K562 (cell line): Measurements from ENCODE around the gene PACSIN1. TPM values are rescaled to one million over a fixed set of nuclear protein-coding genes. Genes with fewer than 3 reads are reported as not detected.

ENCODE experiments used
- ATAC-seq: fragments of 200-7000 bp; cut with Tn5 transposase; 3 replicates; pipeline ENCODE4 v1.9.1; 2020; ENCODE audit warnings: moderate library complexity
- BruUV-seq: library from RNA; stranded (reverse); fragments of 400-500 nt; replicated peaks from 2 replicates; lab custom pipeline; 2021; lab: Mats Ljungman, UMichigan
- CTCF ChIA-PET: fragments of 300-600 bp; formaldehyde crosslinking; extraction: SDS; loops from one replicate; lab custom pipeline; 2021; ENCODE audit warnings: low intra/inter-chr PET ratio; lab: Yijun Ruan, JAX
- POLR2A ChIA-PET: fragments of 300-600, 350-650 bp; sonication (Branson Sonifier 250); formaldehyde crosslinking; extraction: SDS; loops from one replicate; lab custom pipeline; 2021; ENCODE audit warnings: antibody characterized with exemption, inconsistent platforms; lab: Yijun Ruan, JAX
- DNase-seq, 4 experiments: peaks; one replicate each; pipeline versions ENCODE4 v3.0.0 to v3.0.0-alpha.2; 2011 to 2018; ENCODE audit warnings: low spot score in 3 of 4, mixed read lengths in 3 of 4; ENCODE audit errors: extremely low read depth in 1 of 4
- FAIRE-seq: peaks from 2 replicates; lab custom pipeline; 2011; peaks lifted over from hg19 to GRCh38; lab: Jason Lieb, UNC
- H2AFZ ChIP-seq: 2 replicates; pipeline ENCODE4 v1.6.0; 2011; ENCODE audit warnings: low read depth, low read length, control low read depth, inconsistent platforms
- H3K27ac ChIP-seq: fragments of 200-600 bp; 3 replicates; pipeline ENCODE4 v1.8.0; 2011; ENCODE audit warnings: low read depth, mild to moderate bottlenecking, control low read depth, inconsistent platforms, low read length, moderate library complexity, mixed read lengths; ENCODE audit errors: extremely low read depth
- H3K27me3 ChIP-seq, 2 experiments: fragments of 300-600 bp in 1 of 2; 2 replicates in 1 of 2; 3 replicates in 1 of 2; pipeline versions ENCODE4 v1.6.0 to v1.8.0; 2011; ENCODE audit warnings: inconsistent platforms in 2 of 2, low read length in 2 of 2, mild to moderate bottlenecking in 1 of 2, mixed read lengths in 1 of 2, moderate library complexity in 1 of 2; ENCODE audit not compliant: control insufficient read depth in 2 of 2, insufficient read depth in 2 of 2
- H3K36me3 ChIP-seq: fragments of 300-600 bp; 3 replicates; pipeline ENCODE4 v1.8.0; 2011; ENCODE audit warnings: mild to moderate bottlenecking, low read length, inconsistent platforms; ENCODE audit not compliant: control insufficient read depth, insufficient read depth
- H3K4me1 ChIP-seq, 2 experiments: fragments of 200-600 bp in 1 of 2; replicated peaks in 1 of 2; 2 replicates in 1 of 2; 3 replicates in 1 of 2; pipeline versions ENCODE4 v1.5.1 to v1.8.0; 2011; ENCODE audit warnings: inconsistent platforms in 2 of 2, low read length in 2 of 2, mild to moderate bottlenecking in 1 of 2, mixed read lengths in 1 of 2, moderate library complexity in 1 of 2; ENCODE audit not compliant: control insufficient read depth in 2 of 2, insufficient read depth in 2 of 2
- H3K4me2 ChIP-seq: 2 replicates; pipeline ENCODE4 v1.6.1; 2011; ENCODE audit warnings: low read length, control low read depth, inconsistent platforms, mixed read lengths; ENCODE audit not compliant: insufficient read depth
- H3K4me3 ChIP-seq: fragments of 200-600 bp; sonication (generic), shearing (Covaris generic); 2 replicates; pipeline ENCODE4 v1.5.1; 2016; ENCODE audit warnings: control low read depth, inconsistent platforms
- H3K79me2 ChIP-seq: fragments of 200-600 bp; 3 replicates; pipeline ENCODE4 v1.8.0; 2011; ENCODE audit warnings: low read length, inconsistent platforms; ENCODE audit not compliant: control insufficient read depth, insufficient read depth
- H3K9ac ChIP-seq, 2 experiments: 2 replicates each; pipeline versions ENCODE4 v1.6.0 to v1.6.1; 2011; ENCODE audit warnings: low read depth in 2 of 2, low read length in 2 of 2, control low read depth in 1 of 2, inconsistent platforms in 1 of 2, mild to moderate bottlenecking in 1 of 2, mixed read lengths in 1 of 2; ENCODE audit not compliant: insufficient read depth in 1 of 2
- H3K9me1 ChIP-seq: one replicate; pipeline ENCODE4 v1.6.0; 2011; ENCODE audit warnings: inconsistent platforms, mild to moderate bottlenecking, low read length, moderate library complexity; ENCODE audit not compliant: control insufficient read depth, insufficient read depth
- H3K9me3 ChIP-seq: replicated peaks from 2 replicates; pipeline ENCODE4 v1.5.1; 2011; ENCODE audit warnings: low read depth, low read length, inconsistent platforms; ENCODE audit not compliant: control insufficient read depth, insufficient read depth
- H4K20me1 ChIP-seq: replicated peaks from 2 replicates; pipeline ENCODE4 v1.6.1; 2011; ENCODE audit warnings: low read length, inconsistent platforms, mixed read lengths; ENCODE audit not compliant: control insufficient read depth, insufficient read depth
- ATF2 ChIP-seq: sonication (generic); formaldehyde crosslinking; IDR thresholded peaks from 2 replicates; pipeline ENCODE4 v1.8.1; 2022; ENCODE audit warnings: missing genetic modification reagents
- EHMT2 ChIP-seq: fragments of 450-650 bp; IDR thresholded peaks from 2 replicates; pipeline ENCODE4 v1.6.1; 2018; ENCODE audit warnings: antibody characterized with exemption
- FOXJ3 ChIP-seq: sonication (generic); formaldehyde crosslinking; IDR thresholded peaks from 2 replicates; pipeline ENCODE4 v1.4.0; 2020; ENCODE audit warnings: mild to moderate bottlenecking, missing genetic modification reagents
- GABPB1 ChIP-seq: sonication (generic); formaldehyde crosslinking; IDR thresholded peaks from 2 replicates; pipeline ENCODE4 v1.8.0; 2022; ENCODE audit warnings: mild to moderate bottlenecking, missing genetic modification reagents
- HDAC2 ChIP-seq: fragments of 450-650 bp; IDR thresholded peaks from 2 replicates; pipeline ENCODE4 v1.6.1; 2016; ENCODE audit warnings: mild to moderate bottlenecking
- HNRNPLL ChIP-seq: fragments of 200-400 bp; formaldehyde crosslinking; IDR thresholded peaks from 2 replicates; pipeline ENCODE4 v1.6.1; 2017; ENCODE audit warnings: low read length, low read depth, mild to moderate bottlenecking; ENCODE audit not compliant: poor library complexity, severe bottlenecking
- KLF13 ChIP-seq: fragments of 450-650 bp; IDR thresholded peaks from 2 replicates; pipeline ENCODE4 v1.6.1; 2016; ENCODE audit warnings: missing genetic modification characterization, low read depth, mild to moderate bottlenecking, missing compliant biosample characterization, moderate library complexity, borderline replicate concordance
- MCM7 ChIP-seq, 2 experiments: fragments of 450-650 bp; IDR thresholded peaks; 2 replicates each; pipeline ENCODE4 v1.6.1; 2016 to 2018
- MTA3 ChIP-seq: fragments of 450-650 bp; formaldehyde crosslinking; IDR thresholded peaks from 2 replicates; pipeline ENCODE4 v1.6.1; 2017; ENCODE audit warnings: mild to moderate bottlenecking, borderline replicate concordance
- NRF1 ChIP-seq, 2 experiments: fragments of 450-650 bp; IDR thresholded peaks in 1 of 2; conservative IDR thresholded peaks in 1 of 2; 2 replicates each; pipeline ENCODE4 v1.6.1; 2014; ENCODE audit warnings: mild to moderate bottlenecking in 2 of 2
- PYGO2 ChIP-seq: fragments of 450-650 bp; IDR thresholded peaks from 2 replicates; pipeline ENCODE4 v1.6.1; 2016; ENCODE audit warnings: mild to moderate bottlenecking, missing genetic modification characterization, moderate library complexity, missing compliant biosample characterization
- SIN3A ChIP-seq, 2 experiments: fragments of 150-350 bp in 1 of 2; IDR thresholded peaks; 2 replicates each; pipeline ENCODE4 v1.6.1; 2011 to 2016; ENCODE audit warnings: borderline replicate concordance in 2 of 2, low read depth in 2 of 2, low read length in 2 of 2, mild to moderate bottlenecking in 2 of 2, moderate library complexity in 2 of 2; ENCODE audit not compliant: control insufficient read depth in 1 of 2
- SRSF3 ChIP-seq: fragments of 200-400 bp; formaldehyde crosslinking; IDR thresholded peaks from 2 replicates; pipeline ENCODE4 v1.6.1; 2016; ENCODE audit warnings: mild to moderate bottlenecking, low read length, moderate library complexity; ENCODE audit not compliant: insufficient read depth
- TGIF2 ChIP-seq: sonication (generic); formaldehyde crosslinking; IDR thresholded peaks from 2 replicates; pipeline ENCODE4 v1.8.1; 2022; ENCODE audit warnings: mild to moderate bottlenecking, missing genetic modification reagents, moderate library complexity
- ZBTB33 ChIP-seq: sonication (generic); formaldehyde crosslinking; IDR thresholded peaks from 2 replicates; pipeline ENCODE4 v1.8.1; 2023; ENCODE audit warnings: mild to moderate bottlenecking, missing genetic modification reagents
- ZBTB7A ChIP-seq: IDR thresholded peaks from 2 replicates; pipeline ENCODE4 v1.6.1; 2011; ENCODE audit warnings: low read depth, mild to moderate bottlenecking, low read length, moderate library complexity, borderline replicate concordance; ENCODE audit not compliant: control insufficient read depth
- ZNF324 ChIP-seq: fragments of 250-450 bp; sonication (Bioruptor Pico); IDR thresholded peaks from 2 replicates; pipeline ENCODE4 v1.4.0; 2020; ENCODE audit warnings: mild to moderate bottlenecking
- WGBS: fragments of 100-300 bp; shearing (Covaris generic); methylation state at CpG from one replicate; pipeline ENCODE4 v1.1.6; 2016; ENCODE audit warnings: low coverage, mixed read lengths; ENCODE audit not compliant: insufficient coverage; ENCODE audit errors: missing lambda C conversion rate; 5-methylcytosine and 5-hydroxymethylcytosine counted together
- in situ Hi-C: fragments of 300-500 bp; cut with MboI; formaldehyde crosslinking; loops from 4 replicates; pipeline ENCODE4 v1.15.0; 2018; ENCODE audit warnings: inconsistent platforms, mixed read lengths
- intact Hi-C: fragments of 100-400 bp; cut with micrococcal nuclease; formaldehyde crosslinking; loops from 2 replicates; pipeline ENCODE4 v1.14.2; 2022
- polyA plus RNA-seq, 8 experiments: library from polyadenylated mRNA; depleted of rRNA in 4 of 8; stranded (reverse) in 5 of 8; unstranded in 3 of 8; fragments of >200 nt; fragmentation: Nextera tagmentation in 2 of 8; fragmentation: Illumina TruSeq in 1 of 8; extraction: Ambion mirVana in 2 of 8; extraction: Trizol in 1 of 8; gene quantifications; 2 replicates each; pipeline versions ENCODE4 v1.2.1 to v1.2.3, GENCODE V29; 2011 to 2014; ENCODE audit warnings: inconsistent platforms in 1 of 8, missing spikeins in 1 of 8
- total RNA-seq, 7 experiments: library from RNA; depleted of rRNA in 6 of 7; stranded (reverse); fragments of >200 nt in 6 of 7; fragmentation: Illumina TruSeq in 2 of 7; extraction: Trizol in 2 of 7; gene quantifications; 2 replicates each; pipeline versions ENCODE4 v1.2.1 to v1.2.3, GENCODE V29; 2011 to 2021; ENCODE audit warnings: low replicate concordance in 1 of 7

Gene PACSIN1
- total and polyA plus RNA-seq, 9 of the 15 experiments (the other 6 are each of a cell fraction or from before 2014, with no cell fraction given): 0.01 to 1.7 (median 0.45) TPM

- in situ Hi-C loops: no loop called here
- 43% methylated on average over 33 of the region's 34 CpGs for WGBS
- CTCF ChIA-PET: interaction anchor here (1.2 to 1.3 kb wide), 2 partner anchors 266 to 319 kb away, joined by 6 to 7 read pairs; partner anchors contain the start of gene SMIM29
- TF ChIP-seq ZBTB7A (peak; percentile 44; the same call in 1 of the 2 replicates), SIN3A (IDR thresholded peaks at IDR 0.05; ENCODE audit: borderline replicate concordance in 2 of 2, control insufficient read depth in 1 of 2, low read depth in 2 of 2, low read length in 2 of 2) (no peak), HDAC2 (no peak), FOXJ3 (CRISPR knock-in tag) (no peak), MCM7 (IDR thresholded peaks at IDR 0.05) (no peak), GABPB1 (0 out of 2 replicates have a peak, but pooled peaks have one; percentile 35), TGIF2 (CRISPR knock-in tag) (no peak), EHMT2 (no peak), ZNF324 (no peak), SRSF3 (no peak), ATF2 (CRISPR knock-in tag) (no peak), ZBTB33 (peak; percentile 18; the same call in 1 of the 2 replicates), NRF1 (conservative IDR thresholded peaks at IDR 0.05 in 1 of 2, IDR thresholded peaks at IDR 0.05 in 1 of 2) (0 out of 4 replicates have a peak, but pooled peaks of 1 of the 2 experiments have one; percentile 13), PYGO2 (no peak), KLF13 (tag) (no peak), MTA3 (no peak), HNRNPLL (peak; percentile 15)
These were observed 49.0 kb downstream of the PACSIN1 start for GRCh38 chr6:34514593-34515472.

More at GRCh38 chr6:34514593-34515472, 49.0 kb downstream of the PACSIN1 start:
- Histone ChIP-seq H3K36me3 (no peaks in the 10 kb centered on the region), H3K9ac (peak overlapping the region in 1 of 2 experiments; percentile 56; a peak in 2 of 4 replicates), H3K4me2 (no peak overlapping the region), H4K20me1 (no peaks in the 10 kb centered on the region), H3K79me2 (no peaks in the 10 kb centered on the region), H3K4me1 (peaks cover 20 to 46% of the 10 kb centered on the region in 2 experiments; a peak in 4 of 5 replicates), H3K9me1 (peaks cover 4% of the 10 kb centered on the region), H3K27me3 (no peaks in the 10 kb centered on the region), H3K4me3 (no peak overlapping the region), H2AFZ (0 out of 2 replicates have a peak overlapping the region, but pooled peaks have one; percentile 28), H3K9me3 (no peaks in the 10 kb centered on the region), H3K27ac (no peak overlapping the region)
- intact Hi-C loops: no loop called here
- FAIRE-seq (peak; percentile 58), ATAC-seq (peak; percentile 80), DNase-seq (peak; percentile 81 to 88 (median 84))
- no TSS peak for BruUV-seq
- POLR2A ChIA-PET: interaction anchor here (0.5 to 1.6 kb wide), 7 partner anchors 8 to 683 kb away, joined by 3 to 5 read pairs (median 4); no protein-coding TSS in a partner anchor
